ENCODE measurements around the gene LNPEP.

Gene LNPEP

GRCh38 chr5:97004423-97005060 is 68.7 kb downstream of the LNPEP start:
- H3K4me3 ChIP-seq (ENCODE audit: low read depth, low read length): no peak overlapping the region
- no peak overlapping the region for H3K27ac ChIP-seq
- TF ChIP-seq, protein P1, sequence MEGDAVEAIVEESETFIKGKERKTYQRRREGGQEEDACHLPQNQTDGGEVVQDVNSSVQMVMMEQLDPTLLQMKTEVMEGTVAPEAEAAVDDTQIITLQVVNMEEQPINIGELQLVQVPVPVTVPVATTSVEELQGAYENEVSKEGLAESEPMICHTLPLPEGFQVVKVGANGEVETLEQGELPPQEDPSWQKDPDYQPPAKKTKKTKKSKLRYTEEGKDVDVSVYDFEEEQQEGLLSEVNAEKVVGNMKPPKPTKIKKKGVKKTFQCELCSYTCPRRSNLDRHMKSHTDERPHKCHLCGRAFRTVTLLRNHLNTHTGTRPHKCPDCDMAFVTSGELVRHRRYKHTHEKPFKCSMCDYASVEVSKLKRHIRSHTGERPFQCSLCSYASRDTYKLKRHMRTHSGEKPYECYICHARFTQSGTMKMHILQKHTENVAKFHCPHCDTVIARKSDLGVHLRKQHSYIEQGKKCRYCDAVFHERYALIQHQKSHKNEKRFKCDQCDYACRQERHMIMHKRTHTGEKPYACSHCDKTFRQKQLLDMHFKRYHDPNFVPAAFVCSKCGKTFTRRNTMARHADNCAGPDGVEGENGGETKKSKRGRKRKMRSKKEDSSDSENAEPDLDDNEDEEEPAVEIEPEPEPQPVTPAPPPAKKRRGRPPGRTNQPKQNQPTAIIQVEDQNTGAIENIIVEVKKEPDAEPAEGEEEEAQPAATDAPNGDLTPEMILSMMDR (IDR thresholded peaks at IDR 0.05; ENCODE audit: low read depth, low read length, missing control alignments): no peak
- in situ Hi-C loops (cut with HindIII; ENCODE audit: low pct_ligation_motif_present, low sequenced_read_pairs): no loop called here
- no peaks in the 10 kb centered on the region for H3K36me3 ChIP-seq (replicated peaks)
- DNase-seq: no peak
- H3K27me3 ChIP-seq (replicated peaks): no peaks in the 10 kb centered on the region

- H3K27me3 ChIP-seq (replicated peaks): no peaks in the 10 kb centered on the region
- peaks cover 3% of the 10 kb centered on the region for H3K36me3 ChIP-seq (replicated peaks)
- no peak overlapping the region for H3K4me3 ChIP-seq (ENCODE audit: low read depth, low read length)
- no peak overlapping the region for H3K27ac ChIP-seq
- in situ Hi-C loops (cut with HindIII; ENCODE audit: low pct_ligation_motif_present, low sequenced_read_pairs): no loop called here
- TF ChIP-seq, protein P1 (IDR thresholded peaks at IDR 0.05; ENCODE audit: low read depth, low read length, missing control alignments): no peak
- DNase-seq: peak; percentile 18
Measured at GRCh38 chr5:97006454-97007060, 70.7 kb downstream of the LNPEP start.

- in situ Hi-C loops (cut with HindIII; ENCODE audit: low pct_ligation_motif_present, low sequenced_read_pairs): no loop called here
- H3K27ac ChIP-seq: no peak overlapping the region
- H3K27me3 ChIP-seq (replicated peaks): no peaks in the 10 kb centered on the region
- TF ChIP-seq, protein P1 (IDR thresholded peaks at IDR 0.05; ENCODE audit: low read depth, low read length, missing control alignments): no peak
- H3K4me3 ChIP-seq (ENCODE audit: low read depth, low read length): no peak overlapping the region
- no peak for DNase-seq
- peaks cover 3% of the 10 kb centered on the region for H3K36me3 ChIP-seq (replicated peaks)
Measured at GRCh38 chr5:97009212-97009898, 73.5 kb downstream of the LNPEP start.

GRCh38 chr5:97009921-97010320 is 74.0 kb downstream of the LNPEP start:
- H3K27me3 ChIP-seq (replicated peaks): no peaks in the 10 kb centered on the region
- DNase-seq: no peak
- H3K36me3 ChIP-seq (replicated peaks): peaks cover 7% of the 10 kb centered on the region
- no peak overlapping the region for H3K4me3 ChIP-seq (ENCODE audit: low read depth, low read length)
- H3K27ac ChIP-seq: no peak overlapping the region
- in situ Hi-C loops (cut with HindIII; ENCODE audit: low pct_ligation_motif_present, low sequenced_read_pairs): no loop called here
- TF ChIP-seq, protein P1 (IDR thresholded peaks at IDR 0.05; ENCODE audit: low read depth, low read length, missing control alignments): no peak

DNA sequence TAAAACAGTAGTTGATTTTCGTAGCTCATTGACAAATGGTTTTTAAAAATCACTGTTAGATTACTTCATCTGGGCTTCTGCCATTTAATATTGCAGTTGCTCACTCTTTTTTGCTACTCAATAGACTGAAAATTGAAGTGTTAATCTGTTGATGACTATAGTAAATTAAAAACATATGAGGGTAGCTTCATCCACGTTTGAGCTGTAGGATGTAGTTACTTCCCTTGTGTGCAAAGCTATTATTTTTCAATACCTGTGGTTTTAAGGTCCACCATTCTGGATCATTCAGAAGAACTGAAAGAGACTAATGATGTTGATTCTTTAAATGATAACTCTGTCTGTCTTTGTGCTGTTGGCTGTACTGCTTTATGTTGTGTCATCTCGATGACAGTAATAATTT is 74.7 kb downstream of the LNPEP start:
- TF ChIP-seq, protein P1 (IDR thresholded peaks at IDR 0.05; ENCODE audit: low read depth, low read length, missing control alignments): no peak
- Histone ChIP-seq H3K36me3 (replicated peaks) (peaks cover 9% of the 10 kb centered on the region), H3K27me3 (replicated peaks) (no peaks in the 10 kb centered on the region), H3K27ac (no peak overlapping the region), H3K4me3 (ENCODE audit: low read depth, low read length) (no peak overlapping the region)
- in situ Hi-C loops (cut with HindIII; ENCODE audit: low pct_ligation_motif_present, low sequenced_read_pairs): no loop called here
- no peak for DNase-seq
